ENCODE data around the gene PPM1E.
"Not testable (repeated sequence)": the region's sequence is repeated elsewhere in the genome, so short reads cannot be mapped to it uniquely, and the experiment has no call there.

Gene PPM1E

GRCh38 chr17:58734811-58735210 lies 20.8 kb upstream of the PPM1E start:
- Histone ChIP-seq H2AFZ (ENCODE audit: low read depth, low read length) (no peak overlapping the region), H3K27me3 (ENCODE audit: low read depth, low read length) (no peaks in the 10 kb centered on the region), H3K79me2 (ENCODE audit: low read length) (no peaks in the 10 kb centered on the region), H3K36me3 (replicated peaks; ENCODE audit: low read depth, low read length) (peaks cover 3% of the 10 kb centered on the region), H3K9me3 (ENCODE audit: insufficient read depth, low read length) (no peaks in the 10 kb centered on the region), H3K4me2 (ENCODE audit: low read length) (no peak overlapping the region), H3K4me3 (ENCODE audit: low read length) (no peak overlapping the region), H3K4me1 (ENCODE audit: low read length) (no peaks in the 10 kb centered on the region), H3K27ac (ENCODE audit: low read length) (no peak overlapping the region), H4K20me1 (ENCODE audit: insufficient read depth, low read length) (no peaks in the 10 kb centered on the region), H3K9ac (ENCODE audit: low read length) (no peak overlapping the region)
- TF ChIP-seq EZH2phosphoT487 (IDR thresholded peaks at IDR 0.05; ENCODE audit: low read depth): no peak
- no peak for TF ChIP-seq CTCF (IDR thresholded peaks at IDR 0.05; ENCODE audit: low read depth, low read length)

GRCh38 chr17:58741121-58741625 lies 14.5 kb upstream of the PPM1E start:
- Histone ChIP-seq H3K27ac (ENCODE audit: low read length) (no peak overlapping the region), H3K4me3 (ENCODE audit: low read length) (no peak overlapping the region), H3K4me2 (ENCODE audit: low read length) (no peak overlapping the region), H3K79me2 (ENCODE audit: low read length) (no peaks in the 10 kb centered on the region), H4K20me1 (ENCODE audit: insufficient read depth, low read length) (no peaks in the 10 kb centered on the region), H3K9ac (ENCODE audit: low read length) (no peak overlapping the region), H3K4me1 (ENCODE audit: low read length) (peaks cover 12% of the 10 kb centered on the region), H3K27me3 (ENCODE audit: low read depth, low read length) (no peaks in the 10 kb centered on the region), H3K9me3 (ENCODE audit: insufficient read depth, low read length) (no peaks in the 10 kb centered on the region), H3K36me3 (replicated peaks; ENCODE audit: low read depth, low read length) (no peaks in the 10 kb centered on the region), H2AFZ (ENCODE audit: low read depth, low read length) (no peak overlapping the region)
- TF ChIP-seq CTCF (IDR thresholded peaks at IDR 0.05; ENCODE audit: low read depth, low read length): no peak
- TF ChIP-seq EZH2phosphoT487 (IDR thresholded peaks at IDR 0.05; ENCODE audit: low read depth): no peak

GRCh38 chr17:58747674-58748073 lies 8.0 kb upstream of the PPM1E start:
- peaks cover 7% of the 10 kb centered on the region for H3K4me1 ChIP-seq (ENCODE audit: low read length)
- no peaks in the 10 kb centered on the region for H3K79me2 ChIP-seq (ENCODE audit: low read length)
- H3K4me2 ChIP-seq (ENCODE audit: low read length): no peak overlapping the region
- no peaks in the 10 kb centered on the region for H3K36me3 ChIP-seq (replicated peaks; ENCODE audit: low read depth, low read length)
- no peaks in the 10 kb centered on the region for H3K9me3 ChIP-seq (ENCODE audit: insufficient read depth, low read length)
- H4K20me1 ChIP-seq (ENCODE audit: insufficient read depth, low read length): no peaks in the 10 kb centered on the region
- H3K27me3 ChIP-seq (ENCODE audit: low read depth, low read length): peaks cover under 1% of the 10 kb centered on the region; the same call in 1 of the 2 replicates
- H3K27ac ChIP-seq (ENCODE audit: low read length): no peak overlapping the region
- no peak overlapping the region for H2AFZ ChIP-seq (ENCODE audit: low read depth, low read length)
- TF ChIP-seq CTCF (IDR thresholded peaks at IDR 0.05; ENCODE audit: low read depth, low read length) (no peak), EZH2phosphoT487 (IDR thresholded peaks at IDR 0.05; ENCODE audit: low read depth) (no peak)
- H3K9ac ChIP-seq (ENCODE audit: low read length): no peak overlapping the region
- H3K4me3 ChIP-seq (ENCODE audit: low read length): no peak overlapping the region

GRCh38 chr17:58749627-58750026 lies 6.0 kb upstream of the PPM1E start:
- H3K27me3 ChIP-seq (ENCODE audit: low read depth, low read length); H3K4me2 ChIP-seq (ENCODE audit: low read length); H3K4me3 ChIP-seq (ENCODE audit: low read length); H3K9me3 ChIP-seq (ENCODE audit: insufficient read depth, low read length); H3K4me1 ChIP-seq (ENCODE audit: low read length); H3K79me2 ChIP-seq (ENCODE audit: low read length); H3K36me3 ChIP-seq (replicated peaks; ENCODE audit: low read depth, low read length); H3K9ac ChIP-seq (ENCODE audit: low read length); H2AFZ ChIP-seq (ENCODE audit: low read depth, low read length); H4K20me1 ChIP-seq (ENCODE audit: insufficient read depth, low read length); H3K27ac ChIP-seq (ENCODE audit: low read length): not testable (repeated sequence)

GRCh38 chr17:58753026-58753425 lies 2.6 kb upstream of the PPM1E start:
- no peak overlapping the region for H3K4me3 ChIP-seq (ENCODE audit: low read length)
- H3K79me2 ChIP-seq (ENCODE audit: low read length): peaks cover 18% of the 10 kb centered on the region
- H3K27me3 ChIP-seq (ENCODE audit: low read depth, low read length): peaks cover 11% of the 10 kb centered on the region
- H3K4me2 ChIP-seq (ENCODE audit: low read length): no peak overlapping the region
- H3K27ac ChIP-seq (ENCODE audit: low read length): no peak overlapping the region
- no peaks in the 10 kb centered on the region for H3K36me3 ChIP-seq (replicated peaks; ENCODE audit: low read depth, low read length)
- peaks cover 14% of the 10 kb centered on the region for H3K4me1 ChIP-seq (ENCODE audit: low read length)
- no peaks in the 10 kb centered on the region; the same call in 1 of the 2 replicates for H4K20me1 ChIP-seq (ENCODE audit: insufficient read depth, low read length)
- H3K9me3 ChIP-seq (ENCODE audit: insufficient read depth, low read length): no peaks in the 10 kb centered on the region
- H2AFZ ChIP-seq (ENCODE audit: low read depth, low read length): no peak overlapping the region
- no peak overlapping the region for H3K9ac ChIP-seq (ENCODE audit: low read length)
- TF ChIP-seq EZH2phosphoT487 (IDR thresholded peaks at IDR 0.05; ENCODE audit: low read depth): no peak
- TF ChIP-seq CTCF (IDR thresholded peaks at IDR 0.05; ENCODE audit: low read depth, low read length): no peak

Measured in OCI-LY3 (cell line).